ENCODE data around the gene MAPK13. TPM values are rescaled to one million over a fixed set of nuclear protein-coding genes. Genes with fewer than 3 reads are reported as not detected.
"Not testable (repeated sequence)": the region's sequence is repeated elsewhere in the genome, so short reads cannot be mapped to it uniquely, and the experiment has no call there.

The MAPK13 gene
- total RNA-seq = 1 to 10 TPM in 3 of 8 experiments, under 1 TPM in 5; 0.42 to 6.8 (median 0.90) TPM

DNA sequence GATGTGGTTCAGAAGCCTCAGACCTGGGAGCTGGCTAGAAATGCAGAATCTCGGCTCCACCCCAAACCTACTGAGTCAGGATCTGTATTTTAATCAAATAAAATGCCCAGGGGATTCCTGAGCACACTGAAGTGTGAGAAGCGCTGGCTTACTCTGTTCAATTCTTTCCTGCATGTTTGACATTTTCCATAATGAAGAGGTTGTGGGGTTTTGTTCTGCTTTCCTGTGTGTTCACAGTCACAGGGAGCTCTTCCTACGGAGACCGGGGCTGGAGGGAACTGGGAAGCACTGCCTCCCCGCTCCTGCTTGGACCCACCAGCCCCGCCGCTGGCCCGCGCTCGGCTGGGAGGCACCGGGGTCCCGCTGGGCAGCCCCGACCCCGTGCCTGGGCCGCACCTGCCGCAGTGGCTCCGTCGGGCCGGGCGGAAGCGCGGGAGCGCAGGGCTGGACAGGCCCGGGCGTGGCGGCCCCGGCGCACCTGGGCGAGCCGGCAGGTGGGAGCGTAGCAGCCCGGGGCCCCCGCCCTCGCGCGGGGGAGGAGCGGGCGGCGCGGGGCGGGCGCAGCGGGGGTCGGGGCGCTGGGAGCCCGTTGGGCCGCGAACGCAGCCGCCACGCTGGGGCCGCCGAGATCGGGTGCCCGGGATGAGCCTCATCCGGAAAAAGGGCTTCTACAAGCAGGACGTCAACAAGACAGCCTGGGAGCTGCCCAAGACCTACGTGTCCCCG, at the start of gene MAPK13:
Gene MAPK13 (plus strand): TSS at position 573 of the 726 bp plus-strand sequence. CDS start 70 bp downstream, at position 643.
- Histone ChIP-seq H3K4me1 (replicated peaks in 1 of 2) (peaks cover 35 to 38% of the 10 kb centered on the region in 2 donors), H3K27ac (peak within 1 kb of the TSS; percentile 8 to 35), H3K4me3 (peak within 1 kb of the TSS in 2 of 5 donors; percentile 5 to 16)
- 20 to 67% (median 29%) methylated on average over 1 to 2 of the region's 59 CpGs; no CpG with 5 or more reads in 3 of the 10 experiments for WGBS, 10 experiments
- peak in 4 of 8 experiments; percentile 0 to 37 (median 32) for ATAC-seq (replicated peaks in 6 of 8)
- in situ Hi-C loops (cut with MboI; ENCODE audit: low pct_unique_long_range_greater_than_20kb in 2 of 9, low sequenced_read_pairs in 9 of 9, unreplicated experiment in 9 of 9) = loop anchor here in 4 of 9 experiments (10.0 to 25.0 kb wide), 3 partner anchors 55 to 235 kb away; no protein-coding TSS in a partner anchor

DNA sequence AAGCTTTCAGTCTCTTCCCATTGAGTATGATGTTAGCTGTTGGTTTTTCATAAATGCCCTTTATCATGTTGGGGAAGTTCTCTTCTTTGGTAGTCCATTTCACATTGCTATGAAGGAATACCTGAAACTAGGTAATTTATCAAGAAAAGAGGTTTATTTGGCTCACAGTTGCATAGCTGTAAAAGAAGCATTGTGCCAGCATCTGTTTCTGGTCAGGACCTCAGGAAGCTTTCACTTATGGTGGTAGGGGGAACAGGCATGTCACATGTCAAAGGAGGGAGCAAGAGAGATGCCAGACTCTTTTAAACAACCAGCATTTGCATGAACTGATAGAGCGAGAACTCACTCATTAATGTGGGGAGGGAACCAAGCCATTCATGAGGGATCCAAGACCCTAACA, 48.0 kb upstream of the MAPK13 start:
- Histone ChIP-seq H3K27ac (no peak overlapping the region), H3K4me3 (no peak overlapping the region), H3K4me1 (replicated peaks in 1 of 2) (no peaks in the 10 kb centered on the region)
- in situ Hi-C loops (cut with MboI; ENCODE audit: low pct_unique_long_range_greater_than_20kb in 2 of 9, low sequenced_read_pairs in 9 of 9, unreplicated experiment in 9 of 9) = no loop called here
- WGBS, 10 experiments = 100% methylated on average over 1 of the region's 1 CpG; no CpG with 5 or more reads in 8 of the 10 experiments
- ATAC-seq (replicated peaks in 6 of 8) = no peak

DNA sequence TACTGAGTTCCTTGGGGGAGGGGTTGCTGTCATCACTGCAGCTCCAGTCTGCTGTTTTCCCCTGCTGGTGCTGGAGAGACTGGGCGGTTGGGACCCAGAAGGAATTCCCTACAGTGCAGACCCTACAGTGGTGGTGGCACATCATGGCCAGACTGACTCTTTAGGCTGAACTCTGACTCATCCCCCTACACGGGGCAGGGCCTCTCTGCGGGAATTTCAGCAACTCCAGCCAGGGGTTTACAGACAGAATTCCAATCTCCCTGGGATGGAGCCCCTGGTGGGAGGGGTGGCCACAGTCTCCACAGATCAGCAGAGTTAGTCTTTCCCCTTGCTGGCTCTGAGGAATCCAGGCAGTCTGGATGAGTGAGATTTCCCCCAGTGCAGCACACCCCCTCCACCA, 46.9 kb upstream of the MAPK13 start:
- no peaks in the 10 kb centered on the region for H3K4me1 ChIP-seq (replicated peaks in 1 of 2)
- no peak overlapping the region for H3K4me3 ChIP-seq
- no peak overlapping the region for H3K27ac ChIP-seq
- WGBS, 10 experiments = 90 to 100% methylated on average over 1 to 2 of the region's 3 CpGs; no CpG with 5 or more reads in 8 of the 10 experiments
- ATAC-seq (replicated peaks in 6 of 8) = no peak
- in situ Hi-C loops (cut with MboI; ENCODE audit: low pct_unique_long_range_greater_than_20kb in 2 of 9, low sequenced_read_pairs in 9 of 9, unreplicated experiment in 9 of 9) = no loop called here

DNA sequence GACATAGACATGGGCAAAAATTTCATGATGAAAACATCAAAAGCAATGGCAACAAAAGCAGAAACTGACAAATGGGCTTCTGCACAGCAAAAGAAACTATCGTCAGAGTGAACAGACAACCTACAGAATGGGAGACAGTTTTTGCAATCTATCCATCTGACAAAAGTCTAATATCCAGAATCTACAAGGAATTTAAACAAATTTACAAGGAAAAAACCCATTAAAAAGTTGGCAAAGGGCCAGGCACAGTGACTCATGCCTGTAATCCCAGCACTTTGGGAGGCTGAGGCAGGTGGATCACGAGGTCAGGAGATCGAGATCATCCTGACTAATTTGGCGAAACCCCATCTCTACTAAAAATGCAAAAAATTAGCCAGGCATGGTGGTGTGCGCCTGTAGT, 42.1 kb upstream of the MAPK13 start:
- in situ Hi-C loops (cut with MboI; ENCODE audit: low pct_unique_long_range_greater_than_20kb in 2 of 9, low sequenced_read_pairs in 9 of 9, unreplicated experiment in 9 of 9); H3K4me1 ChIP-seq (replicated peaks in 1 of 2); H3K27ac ChIP-seq; H3K4me3 ChIP-seq; ATAC-seq (replicated peaks in 6 of 8): not testable (repeated sequence)
- WGBS, 10 experiments = 92 to 100% (median 94%) methylated on average over 1 to 5 of the region's 5 CpGs; no CpG with 5 or more reads in 5 of the 10 experiments

DNA sequence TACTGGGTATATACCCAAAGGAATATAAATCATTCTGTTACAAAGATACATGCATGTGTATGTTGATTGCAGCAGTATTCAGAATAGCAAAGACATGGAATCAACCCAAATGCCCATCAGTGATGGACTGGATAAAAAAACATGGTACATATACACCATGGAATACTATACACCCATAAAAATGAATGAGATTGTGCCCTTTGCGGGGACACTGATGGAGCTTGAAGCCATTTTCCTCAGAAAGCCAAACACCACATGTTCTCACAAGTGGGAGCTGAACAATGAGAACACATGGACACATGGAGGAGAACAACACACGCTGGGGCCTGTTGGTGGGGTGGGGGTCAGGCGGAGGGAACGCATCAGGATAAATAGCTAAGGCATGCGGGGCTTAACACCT, 41.3 kb upstream of the MAPK13 start:
- 78 to 100% (median 100%) methylated on average over 1 to 4 of the region's 5 CpGs; no CpG with 5 or more reads in 2 of the 10 experiments for WGBS, 10 experiments
- H3K4me1 ChIP-seq (replicated peaks in 1 of 2) = no peaks in the 10 kb centered on the region

DNA sequence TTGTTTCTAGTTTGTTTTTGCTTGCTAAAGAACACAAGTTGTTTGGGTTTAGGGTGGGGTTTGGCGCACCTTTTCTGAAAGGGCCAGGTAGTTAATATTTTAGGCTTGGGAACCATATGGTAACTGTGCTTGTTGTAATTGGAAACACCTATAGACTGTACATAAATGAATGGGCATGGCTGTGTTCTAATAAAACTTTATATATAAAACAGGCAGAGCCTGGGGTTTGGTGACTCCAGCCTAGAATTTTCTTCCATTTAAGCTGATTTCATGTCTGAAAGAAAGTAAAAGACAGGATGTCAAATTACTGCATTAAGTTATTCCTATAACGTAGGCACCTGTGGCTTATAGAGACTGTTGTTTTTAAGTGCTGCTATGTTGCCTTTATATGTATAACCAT, 36.1 kb upstream of the MAPK13 start:
- no peak for ATAC-seq (replicated peaks in 6 of 8)
- in situ Hi-C loops (cut with MboI; ENCODE audit: low pct_unique_long_range_greater_than_20kb in 2 of 9, low sequenced_read_pairs in 9 of 9, unreplicated experiment in 9 of 9) = no loop called here
- Histone ChIP-seq H3K27ac (no peak overlapping the region), H3K4me1 (replicated peaks in 1 of 2) (no peaks in the 10 kb centered on the region), H3K4me3 (no peak overlapping the region)
- WGBS, 10 experiments = 83 to 100% (median 98%) methylated on average over 1 to 2 of the region's 2 CpGs; no CpG with 5 or more reads in 2 of the 10 experiments

More for the DNA sequence above, 41.3 kb upstream of the MAPK13 start:
- ATAC-seq (replicated peaks in 6 of 8) = no peak
- in situ Hi-C loops (cut with MboI; ENCODE audit: low pct_unique_long_range_greater_than_20kb in 2 of 9, low sequenced_read_pairs in 9 of 9, unreplicated experiment in 9 of 9) = no loop called here
- no peak overlapping the region for H3K4me3 ChIP-seq
- H3K27ac ChIP-seq = no peak overlapping the region

DNA sequence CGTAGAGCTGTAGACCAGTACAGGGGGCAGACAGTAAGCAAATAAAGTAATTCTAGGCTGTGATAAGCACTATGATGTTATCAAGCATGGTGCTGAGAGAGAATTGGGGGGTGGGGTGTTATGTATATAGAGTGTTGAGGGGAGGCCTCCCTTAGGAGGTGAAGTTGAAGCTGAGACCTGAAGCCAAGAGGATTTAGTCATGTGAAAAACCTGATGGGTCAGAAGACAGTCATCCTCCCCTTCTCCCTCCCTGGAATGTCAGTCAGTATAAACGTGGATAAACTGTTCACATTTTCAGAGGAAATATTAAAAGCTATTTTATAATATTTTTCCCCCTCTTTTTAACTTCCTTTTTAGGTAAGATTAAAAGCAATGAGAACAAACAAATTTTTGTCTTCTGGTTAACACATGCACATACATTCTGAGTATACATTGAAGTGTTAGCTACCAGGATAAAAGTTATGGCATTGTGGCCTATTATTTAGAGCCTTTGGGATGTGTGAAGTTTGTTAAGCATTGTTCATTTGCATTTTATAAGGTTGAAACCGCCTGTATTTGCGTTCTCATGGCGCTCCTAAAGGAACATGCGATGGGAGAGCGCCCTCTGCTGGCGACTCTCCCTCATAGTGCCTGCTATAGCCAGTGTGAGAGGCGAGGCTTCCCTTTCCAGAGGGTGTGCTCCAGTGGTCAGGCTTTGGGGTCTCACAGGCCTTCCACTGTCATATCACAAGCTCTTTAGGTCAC, 35.4 kb upstream of the MAPK13 start:
- in situ Hi-C loops (cut with MboI; ENCODE audit: low pct_unique_long_range_greater_than_20kb in 2 of 9, low sequenced_read_pairs in 9 of 9, unreplicated experiment in 9 of 9) = no loop called here
- 0 to 17% (median 9%) methylated on average over 3 to 9 of the region's 9 CpGs; no CpG with 5 or more reads in 2 of the 10 experiments for WGBS, 10 experiments
- Histone ChIP-seq H3K4me3 (no peak overlapping the region), H3K4me1 (replicated peaks in 1 of 2) (no peaks in the 10 kb centered on the region), H3K27ac (no peak overlapping the region)
- peak; percentile 91 to 100 (median 96) for ATAC-seq (replicated peaks in 6 of 8)

DNA sequence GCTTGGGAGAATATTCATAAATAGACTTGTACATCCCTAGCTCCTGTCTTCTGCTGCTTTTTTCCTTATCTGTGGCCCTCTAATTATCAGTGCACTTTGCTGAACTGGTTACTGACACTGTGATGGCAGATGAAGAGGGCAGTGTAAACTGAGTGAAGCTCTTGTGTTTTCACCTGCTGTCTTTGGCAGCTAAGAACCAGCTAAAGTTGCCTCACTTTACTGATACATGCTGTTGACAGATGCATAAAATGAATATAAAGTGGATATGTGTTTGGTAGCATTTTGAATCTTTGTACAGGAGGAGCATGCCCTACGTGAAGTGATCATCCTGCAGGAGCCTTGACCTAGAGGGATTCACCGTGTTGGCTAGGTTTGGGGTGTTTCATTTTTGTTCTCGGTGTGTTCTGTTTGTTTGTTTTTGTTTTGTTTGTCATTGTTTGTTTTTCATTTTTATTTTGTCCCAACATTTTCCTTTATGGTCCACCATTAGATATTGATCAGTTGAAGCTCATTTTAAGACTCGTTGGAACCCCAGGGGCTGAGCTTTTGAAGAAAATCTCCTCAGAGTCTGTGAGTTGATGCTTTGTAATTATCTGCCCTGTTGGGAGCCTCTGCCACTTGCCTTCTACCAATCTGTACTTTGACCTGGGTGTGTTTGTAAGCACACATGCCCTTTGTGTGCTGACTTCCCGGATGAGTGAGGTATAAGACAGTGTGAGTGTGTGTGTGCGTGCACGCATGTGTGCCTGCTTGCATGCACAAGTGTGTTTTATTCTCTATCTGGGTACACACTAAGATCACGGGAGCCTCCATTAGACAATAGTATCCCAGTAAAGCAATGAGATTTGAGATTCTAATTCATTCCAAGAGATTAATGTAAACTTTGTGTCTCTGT, 34.6 kb upstream of the MAPK13 start:
- in situ Hi-C loops (cut with MboI; ENCODE audit: low pct_unique_long_range_greater_than_20kb in 2 of 9, low sequenced_read_pairs in 9 of 9, unreplicated experiment in 9 of 9) = no loop called here
- WGBS, 10 experiments = 71 to 88% (median 84%) methylated on average over 3 to 8 of the region's 8 CpGs
- Histone ChIP-seq H3K4me1 (replicated peaks in 1 of 2) (no peaks in the 10 kb centered on the region), H3K27ac (no peak overlapping the region), H3K4me3 (no peak overlapping the region)
- peak in 7 of 8 experiments; percentile 19 to 45 (median 27) for ATAC-seq (replicated peaks in 6 of 8)

DNA sequence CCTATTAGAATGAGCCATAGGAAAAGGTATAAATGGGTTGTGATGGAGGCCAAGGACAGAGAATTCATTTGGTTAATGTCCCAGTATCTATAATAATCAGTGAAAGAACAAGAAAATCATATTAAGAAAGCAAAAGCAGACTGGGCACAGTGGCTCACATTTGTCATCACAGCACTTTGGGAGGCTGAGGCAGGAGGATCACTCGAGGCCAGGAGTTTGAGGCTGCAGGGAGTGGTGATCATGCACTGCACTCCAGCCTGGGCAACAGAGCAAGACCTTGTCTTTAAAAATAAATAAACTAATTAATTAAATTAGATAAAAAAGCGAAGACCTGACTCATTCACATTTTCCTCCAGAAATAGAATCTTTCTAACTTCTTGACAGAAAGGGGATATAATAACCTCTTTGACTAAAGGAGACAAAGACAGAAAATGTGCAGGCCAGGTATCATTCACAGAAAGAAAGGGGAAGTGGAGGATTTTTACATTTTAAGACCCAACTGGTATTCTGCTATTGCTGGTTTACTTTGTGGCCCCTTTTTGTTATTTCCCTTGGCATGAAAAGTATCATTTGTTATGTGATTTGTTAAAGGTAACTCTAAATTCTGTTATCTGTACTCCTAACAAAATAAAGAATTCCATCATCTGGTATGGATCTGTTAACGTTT, 31.9 kb upstream of the MAPK13 start:
- no peak for ATAC-seq (replicated peaks in 6 of 8)
- WGBS, 10 experiments = 40 to 100% (median 80%) methylated on average over 1 to 3 of the region's 3 CpGs
- Histone ChIP-seq H3K27ac (no peak overlapping the region), H3K4me3 (no peak overlapping the region), H3K4me1 (replicated peaks in 1 of 2) (no peaks in the 10 kb centered on the region)
- in situ Hi-C loops (cut with MboI; ENCODE audit: low pct_unique_long_range_greater_than_20kb in 2 of 9, low sequenced_read_pairs in 9 of 9, unreplicated experiment in 9 of 9) = no loop called here

DNA sequence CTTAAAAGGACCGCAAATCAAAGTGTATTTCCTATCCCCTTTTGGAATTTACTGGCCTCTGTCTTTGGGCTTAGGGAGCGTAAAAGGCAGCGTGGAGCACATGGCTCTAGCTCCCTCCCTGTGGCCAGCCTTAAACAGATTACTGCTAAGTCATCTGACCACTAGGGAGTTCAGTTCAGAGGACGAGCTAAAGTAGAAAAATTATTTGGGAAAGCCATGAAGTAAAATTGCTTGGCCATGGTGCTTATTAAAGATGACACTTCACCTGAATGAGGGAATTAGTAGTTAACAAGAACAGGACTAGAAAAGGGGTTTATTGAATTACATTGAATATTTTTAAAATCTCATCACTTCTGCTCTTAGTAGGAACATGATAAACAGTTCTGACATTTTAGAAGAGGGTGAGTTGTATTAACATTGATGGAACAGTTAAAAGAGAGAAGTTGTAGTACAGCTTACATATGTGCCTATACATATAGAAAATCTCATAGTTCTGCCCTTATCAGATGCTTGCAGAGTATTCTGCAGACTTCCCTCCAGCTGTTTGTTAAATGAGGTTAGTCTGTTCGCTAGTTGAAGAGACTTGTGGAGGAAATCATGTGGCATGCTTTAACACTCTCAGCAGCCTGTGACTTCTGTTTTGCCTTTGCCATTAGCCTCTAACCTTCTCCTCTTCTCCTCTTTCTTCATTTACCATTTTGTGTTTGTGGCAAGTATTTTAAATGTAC, 31.2 kb upstream of the MAPK13 start:
- Histone ChIP-seq H3K27ac (no peak overlapping the region), H3K4me3 (no peak overlapping the region), H3K4me1 (replicated peaks in 1 of 2) (no peaks in the 10 kb centered on the region)
- 60 to 90% (median 82%) methylated on average over 1 to 5 of the region's 5 CpGs for WGBS, 10 experiments
- ATAC-seq (replicated peaks in 6 of 8) = peak in 1 of 8 experiments; percentile 47
- in situ Hi-C loops (cut with MboI; ENCODE audit: low pct_unique_long_range_greater_than_20kb in 2 of 9, low sequenced_read_pairs in 9 of 9, unreplicated experiment in 9 of 9) = no loop called here

DNA sequence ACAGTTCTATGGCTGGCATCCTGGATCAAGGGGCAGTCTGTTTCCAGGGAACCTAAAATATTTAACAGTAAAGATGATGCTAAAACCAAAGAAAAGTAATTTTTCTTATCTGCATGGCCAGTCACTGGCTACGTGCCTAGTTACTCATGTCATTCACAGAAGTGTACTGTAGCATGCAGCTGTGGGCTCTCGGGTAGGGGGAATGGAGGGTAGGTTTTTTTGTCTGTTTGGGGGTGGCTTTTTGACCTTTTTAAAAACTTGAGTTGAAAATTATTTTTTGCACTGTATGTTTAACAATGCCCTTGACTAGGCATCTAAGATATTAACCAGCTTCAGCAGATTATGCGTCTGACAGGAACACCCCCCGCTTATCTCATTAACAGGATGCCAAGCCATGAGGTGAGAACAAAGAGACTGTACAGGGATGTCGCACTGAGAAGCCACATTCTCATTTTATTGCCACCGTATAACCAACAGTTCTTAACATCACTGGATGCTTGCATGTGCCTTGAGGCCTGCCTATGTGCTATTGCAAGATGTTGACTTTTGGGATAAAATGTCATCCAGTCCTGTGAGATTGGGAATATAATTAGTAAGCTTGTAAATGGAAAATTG, 30.3 kb upstream of the MAPK13 start:
- in situ Hi-C loops (cut with MboI; ENCODE audit: low pct_unique_long_range_greater_than_20kb in 2 of 9, low sequenced_read_pairs in 9 of 9, unreplicated experiment in 9 of 9) = no loop called here
- no peak for ATAC-seq (replicated peaks in 6 of 8)

More for the DNA sequence above, 30.3 kb upstream of the MAPK13 start:
- WGBS, 10 experiments = 63 to 100% (median 93%) methylated on average over 1 to 6 of the region's 6 CpGs; no CpG with 5 or more reads in 4 of the 10 experiments
- Histone ChIP-seq H3K27ac (no peak overlapping the region), H3K4me3 (no peak overlapping the region), H3K4me1 (replicated peaks in 1 of 2) (no peaks in the 10 kb centered on the region)

Measured in motor neuron (in vitro differentiated cells).